SH-SY5Y (cell line): ENCODE data around the gene FAM120A.

Source experiments
- GATA2 ChIP-seq: IDR thresholded peaks from 2 replicates; pipeline ENCODE4 v1.6.1; 2011; ENCODE audit warnings: mild to moderate bottlenecking, low read depth, low read length
- GATA3 ChIP-seq: IDR thresholded peaks from 2 replicates; pipeline ENCODE4 v1.6.1; 2011; ENCODE audit warnings: low read depth, mild to moderate bottlenecking, low read length, moderate library complexity

DNA sequence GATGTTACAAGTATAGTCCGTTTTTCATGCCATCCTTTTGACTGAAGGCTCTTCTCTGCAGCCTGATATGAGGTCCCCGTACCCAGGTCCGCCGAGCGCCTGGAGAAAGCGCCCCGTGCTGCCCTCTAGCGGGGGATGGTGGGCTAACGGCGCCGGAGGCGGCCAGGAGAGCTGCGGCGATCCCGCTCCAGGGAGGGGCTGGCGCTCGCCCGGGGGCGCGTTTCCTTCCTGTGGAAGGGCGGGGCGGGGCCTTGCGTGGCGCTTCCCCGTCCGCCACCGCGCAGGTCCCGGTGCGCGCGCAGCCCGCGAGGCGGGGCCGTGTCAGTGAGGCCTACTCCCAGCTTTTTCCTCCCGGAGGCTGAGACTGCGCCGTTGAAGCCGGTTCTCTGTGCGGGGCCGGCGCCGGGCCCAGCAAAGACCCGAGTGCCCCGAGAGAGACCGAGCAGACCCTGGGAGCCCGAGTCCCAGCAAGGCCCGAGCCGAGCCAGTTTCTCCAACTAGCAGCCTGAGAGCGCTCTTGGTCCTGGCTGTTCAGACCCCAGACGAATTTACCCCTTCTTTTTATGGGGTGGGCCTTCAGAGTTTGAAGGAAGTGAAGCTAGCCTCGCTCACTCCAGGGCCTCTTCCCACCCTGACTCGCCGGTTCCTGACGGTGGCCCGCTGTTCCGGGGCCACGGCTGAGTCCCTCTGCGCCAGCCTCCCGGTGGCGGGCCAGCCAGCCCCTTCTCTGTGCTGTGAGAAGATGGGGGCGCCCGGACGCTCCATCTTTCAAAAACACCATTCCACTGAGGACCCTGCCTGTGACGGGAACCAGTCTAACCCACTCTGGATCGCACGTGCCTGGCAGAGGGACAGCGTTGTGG is 115.2 kb downstream of the FAM120A start:
- no peak for TF ChIP-seq GATA3
- no peak for TF ChIP-seq GATA2
